GM12875 (cell line): Measurements from ENCODE around the gene PHGDH.
"Not testable (repeated sequence)": the region's sequence is repeated elsewhere in the genome, so short reads cannot be mapped to it uniquely, and the experiment has no call there.

Experiments used
- H3K4me3 ChIP-seq: one replicate; pipeline ENCODE4 v1.5.1; 2011; ENCODE audit warnings: low read depth, low read length, control low read depth
- TF ChIP-seq, protein P1 (sequence below): IDR thresholded peaks from 2 replicates; pipeline ENCODE4 v1.5.1; 2011; ENCODE audit warnings: low read depth, mild to moderate bottlenecking, control low read depth, inconsistent platforms, low read length, moderate library complexity, borderline replicate concordance; ENCODE audit not compliant: insufficient read depth

Gene PHGDH

GRCh38 chr1:119779869-119780356 lies 68.2 kb downstream of the PHGDH start:
- H3K4me3 ChIP-seq: no peak overlapping the region
- TF ChIP-seq, protein P1, sequence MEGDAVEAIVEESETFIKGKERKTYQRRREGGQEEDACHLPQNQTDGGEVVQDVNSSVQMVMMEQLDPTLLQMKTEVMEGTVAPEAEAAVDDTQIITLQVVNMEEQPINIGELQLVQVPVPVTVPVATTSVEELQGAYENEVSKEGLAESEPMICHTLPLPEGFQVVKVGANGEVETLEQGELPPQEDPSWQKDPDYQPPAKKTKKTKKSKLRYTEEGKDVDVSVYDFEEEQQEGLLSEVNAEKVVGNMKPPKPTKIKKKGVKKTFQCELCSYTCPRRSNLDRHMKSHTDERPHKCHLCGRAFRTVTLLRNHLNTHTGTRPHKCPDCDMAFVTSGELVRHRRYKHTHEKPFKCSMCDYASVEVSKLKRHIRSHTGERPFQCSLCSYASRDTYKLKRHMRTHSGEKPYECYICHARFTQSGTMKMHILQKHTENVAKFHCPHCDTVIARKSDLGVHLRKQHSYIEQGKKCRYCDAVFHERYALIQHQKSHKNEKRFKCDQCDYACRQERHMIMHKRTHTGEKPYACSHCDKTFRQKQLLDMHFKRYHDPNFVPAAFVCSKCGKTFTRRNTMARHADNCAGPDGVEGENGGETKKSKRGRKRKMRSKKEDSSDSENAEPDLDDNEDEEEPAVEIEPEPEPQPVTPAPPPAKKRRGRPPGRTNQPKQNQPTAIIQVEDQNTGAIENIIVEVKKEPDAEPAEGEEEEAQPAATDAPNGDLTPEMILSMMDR: no peak

- TF ChIP-seq, protein P1: no peak
- H3K4me3 ChIP-seq: no peak overlapping the region
Measured at GRCh38 chr1:119781434-119782210, 69.9 kb downstream of the PHGDH start.

- no peak overlapping the region for H3K4me3 ChIP-seq
- TF ChIP-seq, protein P1: no peak
Measured at GRCh38 chr1:119782631-119783325, 71.0 kb downstream of the PHGDH start.

GRCh38 chr1:119783354-119784185 lies 71.8 kb downstream of the PHGDH start:
- H3K4me3 ChIP-seq: no peak overlapping the region

DNA sequence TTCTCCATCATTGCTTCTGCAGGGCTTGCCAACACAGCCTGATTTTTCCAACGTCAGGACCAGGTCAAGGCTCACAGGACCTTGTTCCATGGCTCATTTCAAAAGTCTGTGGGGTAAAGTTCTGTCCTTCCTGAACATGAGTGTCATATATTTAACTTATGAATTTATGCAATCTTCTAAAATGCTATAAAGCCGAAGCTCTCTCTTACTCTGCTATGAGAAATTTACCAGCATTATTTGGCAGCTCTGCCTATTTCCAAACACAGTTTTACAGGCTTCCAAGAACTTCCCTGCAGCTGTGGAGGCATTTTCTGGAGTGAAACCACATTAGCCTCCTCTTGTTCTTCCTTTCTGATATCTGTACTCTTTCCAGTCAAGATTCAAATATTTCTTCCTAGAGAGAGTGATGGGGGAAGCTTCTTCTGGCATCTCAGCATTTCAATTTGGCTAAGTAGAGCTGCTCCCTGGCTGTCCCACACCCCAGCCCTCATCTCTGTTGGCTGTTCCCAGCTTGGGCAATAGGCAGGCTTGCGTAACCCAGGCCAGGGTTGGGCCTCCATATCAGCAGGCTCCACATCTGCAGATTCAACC lies 72.6 kb downstream of the PHGDH start:
- TF ChIP-seq, protein P1: no peak
- H3K4me3 ChIP-seq: no peak overlapping the region

More at GRCh38 chr1:119783354-119784185, 71.8 kb downstream of the PHGDH start:
- TF ChIP-seq, protein P1: no peak

- not testable (repeated sequence) for H3K4me3 ChIP-seq
Measured at GRCh38 chr1:119786046-119786445, 74.3 kb downstream of the PHGDH start.

DNA sequence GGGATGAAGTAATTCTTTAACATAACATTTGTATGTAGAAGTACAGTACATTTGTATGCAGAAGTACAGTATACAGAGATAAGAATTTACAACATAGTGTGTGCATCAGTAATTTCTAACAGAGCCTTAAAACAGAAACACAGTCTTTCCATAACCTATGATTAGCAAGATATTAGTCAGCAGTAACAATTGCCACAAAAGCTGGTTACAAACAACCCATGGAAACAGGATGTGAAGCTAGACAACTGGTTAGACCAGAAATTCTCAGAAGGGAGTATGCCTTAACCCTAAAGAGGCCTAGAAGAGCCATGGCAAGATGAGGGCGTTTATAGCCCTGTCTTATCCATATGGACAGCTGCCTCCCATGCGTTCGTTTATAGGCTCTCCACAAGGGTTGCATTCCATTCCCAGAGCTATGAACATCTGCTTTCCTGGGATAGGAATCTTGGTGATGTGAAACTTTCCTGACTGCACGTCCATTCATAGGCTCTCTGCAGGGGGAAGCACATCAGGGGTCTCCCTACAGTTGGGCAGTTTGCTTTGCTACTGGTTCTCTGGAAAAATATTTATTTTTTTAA lies 74.8 kb downstream of the PHGDH start:
- H3K4me3 ChIP-seq: not testable (repeated sequence)
